GM18909 (cell line): ENCODE measurements around the gene RTF2.

Experiments
- ATAC-seq: cut with Tn5 transposase; IDR thresholded peaks from one replicate; pipeline ENCODE4 v1.9.1; 2021; ENCODE audit warnings: mild to moderate bottlenecking; ENCODE audit not compliant: unreplicated experiment, poor library complexity

RTF2 gene

DNA sequence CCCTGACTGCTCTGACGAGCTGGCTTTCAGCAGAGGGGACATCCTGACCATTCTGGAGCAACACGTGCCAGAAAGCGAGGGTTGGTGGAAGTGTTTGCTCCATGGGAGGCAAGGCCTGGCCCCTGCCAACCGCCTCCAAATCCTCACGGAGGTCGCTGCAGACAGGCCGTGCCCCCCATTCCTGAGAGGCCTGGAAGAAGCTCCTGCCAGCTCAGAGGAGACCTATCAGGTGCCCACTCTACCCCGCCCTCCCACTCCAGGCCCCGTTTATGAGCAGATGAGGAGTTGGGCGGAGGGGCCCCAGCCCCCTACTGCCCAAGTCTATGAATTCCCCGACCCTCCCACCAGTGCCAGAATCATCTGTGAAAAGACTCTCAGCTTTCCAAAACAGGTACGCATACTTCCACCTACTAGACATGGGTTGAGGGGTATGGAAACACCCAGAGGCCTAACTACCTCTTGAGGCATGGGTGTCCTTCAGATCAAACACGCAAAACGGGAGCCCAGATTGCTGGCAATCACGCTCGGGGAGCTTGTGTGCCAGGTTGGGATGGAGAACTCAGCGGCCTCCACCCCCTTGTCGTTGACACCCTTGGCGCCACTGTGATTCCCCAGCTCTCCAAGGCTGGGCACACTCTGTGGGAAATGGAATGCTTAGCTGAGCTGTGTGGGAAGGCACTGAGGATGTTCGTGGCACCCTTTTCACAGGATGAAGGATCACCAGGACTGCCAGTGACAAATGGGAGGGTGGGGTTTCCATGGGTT lies 31.0 kb upstream of the RTF2 start:
- ATAC-seq: no peak

DNA sequence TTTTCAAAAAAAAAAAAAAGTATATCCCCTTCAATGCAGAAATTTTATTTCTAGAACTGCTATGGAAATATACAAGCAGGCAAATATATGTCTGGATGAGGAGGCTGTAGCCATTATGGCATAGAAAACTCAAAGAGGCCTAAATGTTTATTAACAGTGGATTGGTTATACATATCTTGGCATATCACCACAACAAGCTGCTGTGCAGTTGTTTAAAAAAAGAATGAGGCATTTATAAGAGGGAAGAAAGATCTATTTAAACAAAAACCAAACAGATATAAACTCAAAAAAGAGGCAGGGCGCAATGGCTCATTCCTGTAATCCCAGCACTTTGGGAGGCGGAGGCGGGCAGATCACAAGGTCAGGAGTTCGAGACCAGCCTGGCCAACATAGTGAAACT lies 30.1 kb upstream of the RTF2 start:
- ATAC-seq: no peak

DNA sequence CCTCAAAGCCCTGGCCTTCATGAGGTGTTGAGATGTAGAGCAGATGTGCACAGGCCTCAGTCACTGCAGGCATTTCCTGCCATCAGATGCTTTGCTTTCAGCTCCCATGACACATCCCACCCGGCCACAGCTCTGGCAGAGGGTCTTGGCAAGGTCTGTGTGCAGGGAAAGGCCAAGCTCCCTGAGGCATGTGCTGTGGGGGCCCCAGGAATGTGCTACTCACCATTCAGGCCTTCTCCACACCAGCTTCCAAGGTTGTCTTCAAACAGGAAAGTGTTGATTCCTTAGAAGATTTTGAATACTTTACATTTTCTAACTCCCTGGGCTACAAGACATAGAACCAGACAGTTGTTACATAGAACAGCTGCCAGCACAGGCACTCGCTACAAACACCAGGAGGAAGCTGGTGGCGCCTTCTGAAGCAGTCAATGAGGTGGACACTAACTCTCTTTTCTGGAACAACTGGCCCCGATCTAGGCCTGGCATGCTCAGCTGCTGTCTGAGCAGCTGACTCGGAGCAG lies 28.6 kb upstream of the RTF2 start:
- no peak for ATAC-seq

DNA sequence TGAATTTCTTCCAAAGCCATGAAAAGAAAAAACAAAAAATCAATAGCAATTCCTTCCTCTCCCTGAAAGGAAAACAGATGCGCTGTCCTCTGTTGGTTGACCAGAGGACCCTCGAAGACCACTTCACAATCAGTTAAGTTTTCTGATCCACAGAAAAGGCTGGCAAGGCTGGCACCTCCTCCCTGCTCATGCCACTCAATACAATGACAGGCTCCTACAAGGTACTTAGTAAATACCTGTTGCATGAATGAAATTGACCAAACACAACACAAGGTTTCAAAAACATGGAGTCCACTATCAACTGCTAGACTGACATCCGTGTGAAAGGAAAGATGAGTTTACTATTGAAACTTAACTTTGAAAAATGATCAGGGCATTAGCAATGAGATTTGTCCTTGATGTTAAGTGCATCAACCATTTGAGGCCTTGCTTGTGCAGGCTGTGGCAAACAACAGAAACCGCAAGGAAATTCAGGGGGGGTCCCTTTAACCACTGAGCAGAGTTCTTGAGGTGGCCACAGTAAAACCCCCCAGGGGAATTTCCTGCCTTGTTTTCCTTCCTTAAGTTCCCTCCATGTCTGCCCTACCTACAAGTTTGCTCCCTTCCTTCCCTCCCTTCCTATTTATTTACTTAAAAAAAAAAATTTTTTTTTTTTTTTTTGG lies 27.9 kb upstream of the RTF2 start:
- ATAC-seq: peak; percentile 84

DNA sequence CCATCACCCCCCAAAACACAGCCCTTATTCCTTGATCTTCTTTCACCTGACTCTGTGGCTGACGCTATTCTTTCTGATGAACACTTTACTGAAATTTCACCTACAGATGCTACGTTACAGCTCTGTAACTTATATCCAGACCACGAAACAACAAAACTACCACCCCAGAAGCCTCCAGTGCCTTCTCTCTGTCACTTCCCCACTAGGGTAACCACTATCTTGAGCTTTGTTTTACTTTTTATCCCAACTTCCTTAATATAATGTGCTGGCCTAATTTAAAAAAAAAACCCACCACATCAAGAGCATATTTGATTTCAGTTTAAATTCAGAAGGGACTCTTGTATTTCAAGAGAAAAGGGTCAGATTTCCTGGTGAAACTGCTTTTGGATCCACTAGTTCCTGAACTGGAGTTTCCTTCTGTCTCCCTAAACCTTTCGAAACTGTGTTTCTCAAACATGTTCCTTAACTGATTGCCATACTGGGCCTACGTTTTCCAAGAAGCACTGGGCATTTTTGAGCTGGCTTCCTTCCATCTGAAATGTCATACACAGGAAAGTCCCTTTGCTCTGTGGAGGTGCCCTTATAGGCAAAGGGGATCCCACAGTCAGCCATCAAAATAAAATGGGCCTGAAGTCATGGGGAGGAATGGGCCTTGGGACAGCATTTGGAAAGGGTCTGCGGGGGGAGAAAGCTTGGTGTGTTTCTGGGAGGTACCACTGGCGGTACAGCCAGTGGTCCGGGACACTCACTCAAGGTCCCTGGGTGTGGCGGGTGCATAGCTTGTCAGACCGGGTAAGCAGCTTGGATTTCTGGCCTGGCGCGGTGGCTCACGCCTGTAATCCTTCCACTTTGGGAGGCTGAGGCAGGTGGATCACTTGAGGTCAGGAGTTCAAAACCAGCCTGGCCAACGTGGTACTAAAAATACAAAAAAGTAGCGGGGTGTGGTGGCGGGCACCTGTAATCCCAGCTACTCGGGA lies 25.8 kb upstream of the RTF2 start:
- ATAC-seq: no peak

DNA sequence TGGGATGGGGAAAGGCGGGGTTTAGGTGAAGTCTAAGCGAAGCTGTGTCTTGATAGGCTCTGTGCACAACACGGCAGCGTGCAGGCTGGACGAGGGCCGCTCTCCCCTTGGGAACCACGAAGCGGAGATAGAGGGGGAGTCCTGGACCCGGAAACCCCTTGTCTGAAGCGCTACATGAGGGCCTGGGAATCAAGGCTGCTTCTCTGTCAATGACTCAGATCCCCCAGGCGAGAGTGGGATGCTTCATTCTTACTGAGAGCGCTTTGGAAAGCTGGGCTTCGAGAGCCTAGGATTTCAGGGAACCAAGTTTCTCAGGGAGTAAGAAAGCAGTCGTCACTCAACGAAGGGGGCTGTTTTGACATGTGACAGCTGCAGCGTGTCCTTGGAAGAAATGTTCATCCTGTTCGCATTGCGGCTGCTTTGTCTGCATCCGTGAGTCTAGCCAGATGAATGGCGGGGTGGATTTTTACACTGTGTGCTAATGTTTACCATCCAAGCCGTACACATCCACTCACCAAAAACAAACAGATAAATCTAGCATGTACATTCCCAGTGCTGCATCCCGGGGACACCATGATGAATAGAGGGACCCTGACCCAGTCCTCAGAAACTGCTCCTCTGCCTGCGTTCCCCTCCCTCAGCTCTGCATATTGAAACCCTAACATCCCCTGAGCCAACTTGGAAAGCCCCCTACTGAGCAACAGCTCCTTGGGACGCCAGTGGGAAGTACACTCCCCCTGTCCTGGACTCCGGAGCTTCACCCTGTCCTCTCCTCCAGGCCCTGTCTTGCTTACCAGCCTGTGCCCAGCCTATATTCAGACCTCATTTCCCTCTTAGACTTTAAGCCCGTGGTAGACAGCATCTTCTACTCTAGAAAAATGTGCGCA lies 24.5 kb upstream of the RTF2 start:
- ATAC-seq: no peak

DNA sequence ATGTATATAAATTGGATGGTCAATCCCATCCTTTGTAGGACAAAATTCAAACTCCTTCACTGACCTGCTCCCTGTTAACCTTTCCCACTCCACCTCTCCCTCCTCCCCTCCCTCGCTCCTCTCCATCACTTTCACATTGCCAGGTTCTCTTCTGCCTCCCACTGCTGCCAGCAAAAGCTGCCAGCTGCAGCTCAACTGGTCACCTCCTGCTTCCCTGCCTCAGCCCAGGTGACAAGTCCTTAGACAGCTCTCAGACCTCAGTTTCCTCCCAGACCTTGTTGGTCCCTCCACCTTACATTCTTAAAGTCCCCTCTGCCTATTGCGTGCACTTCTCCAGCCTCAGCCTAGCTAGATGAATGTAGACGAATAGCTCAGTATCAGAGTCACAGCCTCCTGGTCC lies 23.3 kb upstream of the RTF2 start:
- ATAC-seq: no peak

DNA sequence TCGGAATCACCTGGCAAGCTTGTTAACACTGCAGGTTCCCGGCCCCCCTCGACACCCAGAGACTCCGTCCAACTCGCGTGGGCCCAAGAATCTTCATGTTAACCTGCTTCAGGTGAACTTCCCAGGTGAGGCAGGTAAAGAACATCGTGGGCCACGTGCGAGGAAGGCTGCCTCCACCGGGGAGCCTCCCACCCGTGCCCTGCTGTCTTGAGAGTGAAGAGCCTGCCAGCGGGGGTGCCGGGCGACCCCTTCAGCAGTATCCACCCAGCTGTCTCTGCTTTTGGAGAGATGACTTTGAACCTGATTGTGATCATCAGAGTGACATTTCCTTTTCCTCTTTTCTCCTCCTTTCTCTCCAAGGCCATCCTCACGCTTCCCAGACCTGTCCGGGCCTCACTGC lies 22.9 kb upstream of the RTF2 start:
- ATAC-seq: no peak

DNA sequence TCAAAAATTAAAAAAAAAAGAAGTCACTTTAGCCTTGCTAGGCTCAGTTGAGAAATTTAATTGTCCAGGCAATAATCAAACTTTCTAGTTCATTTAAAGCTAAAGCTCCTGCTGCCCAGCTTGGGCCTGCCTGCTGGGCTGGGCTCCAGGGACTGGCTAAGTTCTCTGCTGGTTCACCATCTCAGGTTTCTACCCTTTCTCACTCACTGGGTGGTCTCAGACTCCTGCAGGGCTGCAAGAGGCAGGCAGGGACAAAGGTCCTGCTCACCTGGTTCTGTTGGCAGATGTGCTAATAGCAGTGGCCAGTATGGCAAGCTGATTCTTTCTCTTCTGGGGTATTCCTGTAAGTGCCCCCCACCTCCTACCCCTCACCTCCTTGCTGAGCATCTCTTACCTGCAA lies 21.2 kb upstream of the RTF2 start:
- no peak for ATAC-seq

DNA sequence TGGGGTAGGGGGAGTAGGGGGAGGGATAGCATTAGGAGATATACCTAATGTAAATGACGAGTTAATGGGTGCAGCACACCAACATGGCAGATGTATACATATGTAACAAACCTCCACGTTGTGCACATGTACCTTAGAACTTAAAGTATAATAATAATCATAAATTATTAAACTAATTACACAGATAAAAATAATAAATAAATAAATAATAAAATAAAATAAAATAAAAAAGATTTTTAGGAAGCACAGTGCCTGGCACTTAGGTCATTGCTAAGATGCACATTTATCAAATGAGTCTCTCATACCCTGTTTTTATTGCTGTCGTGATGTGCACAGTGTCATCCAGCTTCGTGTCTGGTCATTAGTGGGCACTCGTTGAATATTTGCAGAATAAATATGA lies 19.0 kb upstream of the RTF2 start:
- ATAC-seq: no peak

DNA sequence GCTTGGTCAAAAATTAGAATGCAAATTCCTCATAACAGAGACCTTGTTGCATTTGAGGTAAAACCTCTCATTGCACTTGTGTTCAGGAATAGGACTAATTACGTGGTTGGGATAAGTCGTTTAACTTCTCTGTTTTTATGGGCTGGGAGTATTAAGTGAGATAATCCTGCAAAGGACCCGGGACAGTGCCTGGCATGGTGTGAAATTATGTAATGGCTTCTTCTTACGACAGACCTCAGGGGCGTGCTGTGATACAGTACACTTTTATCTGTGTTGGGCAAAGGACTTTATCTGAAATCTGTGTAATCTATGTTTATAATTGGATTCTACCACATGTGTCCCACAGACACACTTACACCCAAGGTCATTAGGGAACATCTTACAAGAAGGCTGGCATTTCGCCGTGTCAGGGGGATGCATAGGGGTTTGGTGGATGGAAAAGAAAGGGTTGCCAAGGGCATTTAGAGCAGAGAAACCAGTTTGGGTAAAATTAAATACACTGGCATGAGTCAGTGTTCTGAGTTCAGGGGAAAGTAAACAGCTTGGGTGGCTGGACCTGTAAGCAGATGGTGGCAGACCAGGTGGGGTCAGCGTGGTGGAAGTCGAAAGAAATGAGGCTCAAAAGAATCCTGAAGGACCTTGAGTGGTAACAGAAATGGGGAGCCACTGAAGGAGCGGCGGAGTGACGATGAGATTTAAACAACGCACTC lies 17.2 kb upstream of the RTF2 start:
- ATAC-seq: no peak

DNA sequence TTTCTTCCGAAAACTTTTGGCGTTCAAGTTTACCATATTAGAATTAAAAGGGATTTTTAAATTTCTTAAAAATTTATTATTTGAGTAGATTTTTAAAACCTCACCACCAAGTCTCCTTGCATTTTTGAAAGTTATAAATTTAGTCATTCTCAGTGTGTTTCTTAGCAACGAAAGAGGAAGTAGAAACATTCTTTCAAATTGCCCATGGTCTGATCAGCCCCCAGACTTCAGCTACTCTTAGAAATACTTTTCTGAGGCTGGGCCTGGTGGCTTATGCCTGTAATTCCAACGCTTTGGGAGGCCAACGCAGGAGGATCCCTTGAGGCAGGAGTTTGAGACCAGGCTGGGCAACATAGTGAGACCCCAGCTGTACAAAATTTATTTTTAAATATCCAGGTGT lies 15.1 kb upstream of the RTF2 start:
- peak; percentile 65 for ATAC-seq

DNA sequence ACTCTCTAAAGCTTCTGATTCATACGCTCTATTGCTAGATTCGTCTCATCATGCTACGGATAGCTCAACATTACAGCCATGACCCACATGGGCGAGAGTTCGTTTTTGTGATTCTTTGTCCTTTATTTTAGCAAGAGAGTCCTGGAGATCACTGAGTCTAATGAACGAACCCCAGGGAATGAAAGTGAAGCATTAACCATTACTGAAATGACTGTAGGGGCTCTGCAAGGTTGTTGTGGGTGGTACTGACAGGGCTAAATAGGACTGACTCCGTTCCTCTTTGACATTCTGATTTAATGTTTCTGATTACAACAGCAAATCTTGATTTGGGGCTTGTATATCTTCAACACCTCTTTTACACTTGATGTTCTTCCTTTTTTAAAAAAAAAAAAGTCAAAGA lies 13.7 kb upstream of the RTF2 start:
- peak; percentile 91 for ATAC-seq

DNA sequence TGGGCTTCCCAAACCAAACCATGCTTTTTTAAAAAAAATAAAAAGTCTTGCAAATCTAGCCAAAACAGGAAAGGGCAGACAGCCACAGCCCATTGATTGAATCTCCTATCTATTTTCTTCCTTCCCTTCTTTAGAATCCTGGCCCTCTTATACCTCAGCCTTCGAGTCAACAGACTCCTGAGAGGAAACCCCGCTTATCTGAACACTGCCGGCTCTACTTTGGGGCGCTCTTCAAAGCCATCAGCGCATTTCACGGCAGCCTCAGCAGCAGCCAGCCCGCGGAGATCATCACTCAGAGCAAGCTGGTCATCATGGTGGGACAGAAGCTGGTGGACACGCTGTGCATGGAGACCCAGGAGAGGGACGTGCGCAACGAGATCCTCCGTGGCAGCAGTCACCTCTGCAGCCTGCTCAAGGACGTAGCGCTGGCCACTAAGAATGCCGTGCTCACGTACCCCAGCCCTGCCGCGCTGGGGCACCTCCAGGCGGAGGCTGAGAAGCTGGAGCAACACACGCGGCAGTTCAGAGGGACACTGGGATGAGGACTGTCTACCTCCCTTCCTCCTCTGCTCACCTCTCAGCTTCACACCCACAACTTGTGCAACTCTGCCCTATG lies 10.1 kb upstream of the RTF2 start:
- no peak for ATAC-seq

DNA sequence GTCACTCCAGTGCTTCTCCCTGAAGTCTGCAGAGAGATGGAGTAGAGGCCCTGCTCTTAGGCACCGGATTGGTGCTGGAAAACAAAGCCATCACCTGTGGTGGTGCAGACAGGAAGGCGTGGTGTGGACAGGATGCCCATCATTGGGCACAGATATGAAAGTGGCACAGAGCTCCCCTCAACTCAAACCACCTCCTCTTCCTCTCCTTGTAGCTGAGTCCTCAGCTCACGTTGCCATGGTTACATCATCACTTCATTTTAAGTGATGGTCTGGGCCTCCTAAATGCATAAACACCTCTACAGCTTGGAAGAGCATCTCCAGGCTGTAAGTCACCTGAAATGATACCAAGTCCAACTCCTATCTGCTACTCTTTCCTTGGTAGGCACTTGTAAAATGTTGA lies 8.0 kb upstream of the RTF2 start:
- ATAC-seq: no peak

DNA sequence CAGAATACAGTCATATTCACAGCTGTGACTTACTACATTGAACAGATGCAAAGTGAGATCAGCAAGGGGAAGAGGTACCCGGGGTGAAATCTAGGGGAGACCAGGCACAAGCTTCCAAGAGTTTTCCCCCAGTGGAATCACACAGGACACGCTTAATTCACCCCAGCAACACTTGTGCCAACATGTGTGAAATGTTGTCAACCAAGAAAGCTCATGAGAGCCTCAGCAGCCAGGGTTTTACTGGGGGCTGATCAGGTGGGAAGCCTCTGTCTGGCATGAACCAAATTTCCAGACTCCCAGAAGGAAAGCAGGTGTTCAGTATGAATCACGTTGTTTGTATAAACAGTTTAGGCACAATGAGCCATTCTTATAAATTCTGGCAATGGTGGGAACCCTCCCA lies 6.9 kb upstream of the RTF2 start:
- no peak for ATAC-seq

DNA sequence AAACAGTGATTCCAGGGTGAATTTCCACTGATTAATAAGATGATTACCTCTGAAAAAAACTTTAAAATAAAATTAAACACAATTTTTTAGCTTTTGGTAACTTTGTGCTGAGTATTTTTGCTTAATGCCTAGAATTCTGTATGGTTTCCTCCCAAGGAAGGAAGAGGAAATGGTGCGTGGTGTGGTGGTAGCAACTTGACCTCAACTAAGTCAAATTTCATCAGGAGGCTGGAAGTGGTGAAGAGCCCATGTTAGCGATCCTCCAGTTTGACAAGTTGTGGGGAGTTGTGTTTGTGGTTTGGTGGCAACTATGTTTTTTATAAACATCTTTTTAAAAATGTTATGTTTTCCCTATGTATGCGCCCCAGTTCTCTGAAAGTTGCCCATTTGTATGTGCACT lies 5.0 kb upstream of the RTF2 start:
- no peak for ATAC-seq

DNA sequence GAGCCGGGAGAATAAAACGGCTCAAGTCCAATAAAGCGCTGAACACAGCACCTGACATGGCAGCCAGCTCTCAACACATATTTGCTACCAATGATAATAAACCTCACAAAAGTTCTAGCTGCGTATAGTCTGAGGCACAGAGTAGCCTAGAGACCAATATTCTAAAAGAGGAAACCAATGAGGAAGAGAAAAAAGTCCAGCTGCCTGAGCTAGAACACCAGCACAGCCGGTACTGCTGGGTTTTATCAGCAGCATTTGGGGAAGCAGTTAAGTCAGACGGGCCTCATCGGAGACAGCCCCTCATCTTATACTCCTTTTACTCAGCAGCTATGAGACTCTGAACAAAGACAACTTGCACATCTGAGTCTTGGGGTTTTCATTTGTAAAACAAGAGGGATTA lies 2.4 kb upstream of the RTF2 start:
- ATAC-seq: no peak

DNA sequence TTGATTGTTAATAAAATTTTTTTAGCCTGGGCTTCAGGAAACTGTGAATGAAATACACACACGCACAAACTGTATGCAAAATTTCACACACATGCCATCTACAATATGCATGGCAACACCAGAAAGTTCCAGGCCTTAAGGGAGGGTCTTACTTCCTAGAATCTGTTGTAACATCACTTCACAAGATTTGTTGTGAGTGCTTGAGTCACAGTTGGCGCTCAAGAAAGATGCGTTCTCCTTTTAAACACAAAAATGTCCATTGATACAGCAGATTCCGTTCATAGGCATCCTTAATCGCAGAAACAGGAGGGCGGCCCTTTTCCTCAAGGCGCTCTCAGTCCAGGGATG lies 485 bp upstream of the RTF2 start:
- ATAC-seq: no peak
